Measurements from ENCODE around the gene CDC16. TPM values are rescaled to one million over a fixed set of nuclear protein-coding genes. Genes with fewer than 3 reads are reported as not detected.

CDC16 gene
- total and polyA plus RNA-seq, 7 donors: 31.4 to 76.2 (median 39.4) TPM

DNA sequence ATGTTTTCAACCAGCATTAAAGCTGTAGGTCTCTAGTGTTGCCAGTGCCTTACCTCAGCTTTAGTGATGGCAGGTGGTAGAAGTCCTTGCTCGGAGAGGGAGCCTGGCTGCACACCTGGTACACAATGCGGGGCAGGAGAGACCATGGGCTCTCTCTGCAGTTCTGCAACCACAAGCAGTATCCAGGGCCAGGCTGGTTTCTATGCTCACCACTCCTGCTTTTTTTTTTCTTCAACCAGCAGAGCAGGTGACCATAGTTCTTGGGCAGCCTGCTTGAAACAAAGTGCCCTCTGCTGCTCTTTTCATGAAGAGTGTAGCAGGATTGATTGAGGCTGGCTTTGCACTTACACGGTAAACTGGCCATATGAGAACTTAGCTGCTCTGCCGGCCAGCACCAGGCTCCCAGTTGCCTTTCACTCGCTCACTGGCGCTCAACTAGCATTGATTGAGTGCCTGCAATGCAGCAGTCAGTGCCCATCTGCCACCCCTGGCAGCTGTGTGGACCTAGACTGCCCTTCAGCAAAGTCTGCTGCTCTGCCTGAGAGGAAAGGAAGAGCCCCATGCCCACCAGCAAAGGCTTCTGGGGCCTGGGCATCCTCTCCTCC, 75.2 kb downstream of the CDC16 start:
- no peak for DNase-seq
- Histone ChIP-seq H3K27me3 (no peaks in the 10 kb centered on the region), H3K36me3 (peaks cover 0 to 23% (median 7%) of the 10 kb centered on the region in 4 donors), H3K4me3 (no peak overlapping the region), H3K27ac (no peak overlapping the region), H3K4me1 (peaks cover 0 to 25% (median 20%) of the 10 kb centered on the region in 4 donors), H3K9me3 (peaks cover 0 to 1% (median 0%) of the 10 kb centered on the region in 4 donors)
- intact Hi-C loops (cut with DNase I): no loop called here
- WGBS, 2 donors: 90 to 92% methylated on average over 6 of the region's 6 CpGs
- TF ChIP-seq EP300 (IDR thresholded peaks at IDR 0.05) (no peak), POLR2AphosphoS5 (IDR thresholded peaks at IDR 0.05) (no peak), POLR2A (IDR thresholded peaks at IDR 0.05) (no peak)
- TF ChIP-seq, protein P1, sequence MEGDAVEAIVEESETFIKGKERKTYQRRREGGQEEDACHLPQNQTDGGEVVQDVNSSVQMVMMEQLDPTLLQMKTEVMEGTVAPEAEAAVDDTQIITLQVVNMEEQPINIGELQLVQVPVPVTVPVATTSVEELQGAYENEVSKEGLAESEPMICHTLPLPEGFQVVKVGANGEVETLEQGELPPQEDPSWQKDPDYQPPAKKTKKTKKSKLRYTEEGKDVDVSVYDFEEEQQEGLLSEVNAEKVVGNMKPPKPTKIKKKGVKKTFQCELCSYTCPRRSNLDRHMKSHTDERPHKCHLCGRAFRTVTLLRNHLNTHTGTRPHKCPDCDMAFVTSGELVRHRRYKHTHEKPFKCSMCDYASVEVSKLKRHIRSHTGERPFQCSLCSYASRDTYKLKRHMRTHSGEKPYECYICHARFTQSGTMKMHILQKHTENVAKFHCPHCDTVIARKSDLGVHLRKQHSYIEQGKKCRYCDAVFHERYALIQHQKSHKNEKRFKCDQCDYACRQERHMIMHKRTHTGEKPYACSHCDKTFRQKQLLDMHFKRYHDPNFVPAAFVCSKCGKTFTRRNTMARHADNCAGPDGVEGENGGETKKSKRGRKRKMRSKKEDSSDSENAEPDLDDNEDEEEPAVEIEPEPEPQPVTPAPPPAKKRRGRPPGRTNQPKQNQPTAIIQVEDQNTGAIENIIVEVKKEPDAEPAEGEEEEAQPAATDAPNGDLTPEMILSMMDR (IDR thresholded peaks at IDR 0.05): no peak

DNA sequence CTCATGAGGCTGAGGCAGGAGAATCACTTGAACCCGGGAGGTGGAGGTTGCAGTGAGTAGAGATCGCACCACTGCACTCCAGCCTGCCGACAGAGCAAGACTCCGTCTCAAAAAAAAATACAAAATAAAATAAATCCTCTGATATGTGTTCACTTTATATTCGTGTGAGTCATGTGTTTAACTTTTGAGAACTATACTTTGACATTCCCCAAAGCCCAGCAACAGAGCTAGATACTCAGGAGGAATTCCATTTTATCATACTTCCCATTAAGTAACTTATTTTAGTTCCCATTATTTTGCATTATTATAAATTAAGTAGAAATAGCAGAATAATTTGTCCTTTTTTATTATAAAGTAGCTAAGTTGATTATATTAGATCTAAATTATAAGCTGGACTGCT, 76.3 kb downstream of the CDC16 start:
- TF ChIP-seq EP300 (IDR thresholded peaks at IDR 0.05) (no peak), POLR2A (IDR thresholded peaks at IDR 0.05) (no peak), POLR2AphosphoS5 (IDR thresholded peaks at IDR 0.05) (no peak)
- TF ChIP-seq, protein P1 (IDR thresholded peaks at IDR 0.05): no peak
- Histone ChIP-seq H3K9me3 (peaks cover 0 to 1% (median 0%) of the 10 kb centered on the region in 4 donors), H3K4me3 (no peak overlapping the region), H3K36me3 (peaks cover 0 to 15% (median 5%) of the 10 kb centered on the region in 4 donors), H3K27me3 (no peaks in the 10 kb centered on the region), H3K4me1 (peaks cover 0 to 35% (median 31%) of the 10 kb centered on the region in 4 donors), H3K27ac (peak overlapping the region in 1 of 4 donors; percentile 24)
- 80 to 85% methylated on average over 5 of the region's 5 CpGs for WGBS, 2 donors
- no peak for DNase-seq
- intact Hi-C loops (cut with DNase I): no loop called here

DNA sequence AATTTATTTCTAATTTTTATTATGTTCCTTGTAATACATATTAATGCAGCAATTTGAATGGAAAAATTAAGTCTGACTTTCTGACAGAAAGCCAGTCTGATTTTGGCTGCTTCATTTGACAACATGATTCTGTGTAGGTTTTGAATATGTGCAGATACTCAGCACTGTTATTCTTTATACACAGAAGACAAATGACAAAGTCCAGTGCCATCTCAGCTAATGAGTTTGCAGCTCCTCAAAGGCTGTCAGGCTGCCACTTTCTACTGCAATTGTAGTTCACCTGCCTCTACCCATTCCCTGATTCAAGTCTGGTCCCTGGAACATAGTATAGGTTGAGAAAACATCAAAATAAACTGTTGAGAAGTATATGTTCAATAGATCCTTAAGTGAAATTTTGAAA, 76.7 kb downstream of the CDC16 start:
- Histone ChIP-seq H3K27ac (peak overlapping the region in 1 of 4 donors; percentile 36), H3K27me3 (no peaks in the 10 kb centered on the region), H3K4me3 (no peak overlapping the region), H3K4me1 (peaks cover 0 to 39% (median 35%) of the 10 kb centered on the region in 4 donors), H3K36me3 (peaks cover 0 to 11% (median 3%) of the 10 kb centered on the region in 4 donors), H3K9me3 (peaks cover 0 to 1% (median 0%) of the 10 kb centered on the region in 4 donors)
- intact Hi-C loops (cut with DNase I): no loop called here
- DNase-seq: no peak
- peak in 3 of 4 donors; percentile 42 to 81 (median 76) for TF ChIP-seq POLR2AphosphoS5 (IDR thresholded peaks at IDR 0.05)
- TF ChIP-seq, protein P1 (IDR thresholded peaks at IDR 0.05): no peak
- no peak for TF ChIP-seq POLR2A (IDR thresholded peaks at IDR 0.05)
- no peak for TF ChIP-seq EP300 (IDR thresholded peaks at IDR 0.05)

DNA sequence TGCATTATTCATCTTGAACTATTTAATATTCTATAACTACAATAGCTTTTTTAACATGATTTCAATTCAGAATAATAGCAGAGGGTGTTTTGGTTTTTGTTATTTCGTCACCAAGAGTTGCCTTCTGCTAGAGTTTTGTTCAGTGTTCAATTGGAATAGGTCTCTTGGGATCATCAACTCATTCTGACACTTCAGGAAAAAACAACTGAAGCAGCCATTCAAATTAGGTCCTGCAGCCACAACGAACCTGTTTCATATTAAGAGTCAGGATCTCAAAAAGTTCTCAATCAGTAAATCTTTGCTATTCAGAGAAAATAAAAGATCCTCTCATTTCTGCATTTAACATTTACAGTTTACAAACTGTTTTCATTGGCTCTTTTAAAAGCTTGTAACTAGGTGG, 77.2 kb downstream of the CDC16 start:
- 56 to 66% methylated on average over 2 of the region's 2 CpGs for WGBS, 2 donors
- H3K4me3 ChIP-seq: no peak overlapping the region
- no peak for DNase-seq
- no peak overlapping the region for H3K27ac ChIP-seq
- H3K36me3 ChIP-seq: peaks cover 0 to 6% (median under 1%) of the 10 kb centered on the region in 4 donors
- peaks cover 0 to 1% (median 0%) of the 10 kb centered on the region in 4 donors for H3K9me3 ChIP-seq
- H3K27me3 ChIP-seq: no peaks in the 10 kb centered on the region
- peaks cover 0 to 45% (median 38%) of the 10 kb centered on the region in 4 donors for H3K4me1 ChIP-seq
- TF ChIP-seq POLR2A (IDR thresholded peaks at IDR 0.05) (no peak), EP300 (IDR thresholded peaks at IDR 0.05) (no peak), POLR2AphosphoS5 (IDR thresholded peaks at IDR 0.05) (no peak)
- TF ChIP-seq, protein P1 (IDR thresholded peaks at IDR 0.05): no peak
- intact Hi-C loops (cut with DNase I): no loop called here

Data from sigmoid colon (tissue), 7 donors.